Neural cell (in vitro differentiated cells): Measurements from ENCODE around the gene SLC35B2.

Source experiments
- CTCF ChIP-seq: fragments of 450-650 bp; IDR thresholded peaks from 2 replicates; pipeline ENCODE4 v1.5.1; 2014; ENCODE audit warnings: antibody characterized with exemption, mild to moderate bottlenecking, moderate library complexity; ENCODE audit not compliant: poor library complexity, severe bottlenecking
- EP300 ChIP-seq: fragments of 450-650 bp; conservative IDR thresholded peaks from 2 replicates; pipeline ENCODE4 v1.6.1; 2014; ENCODE audit warnings: antibody characterized with exemption, mild to moderate bottlenecking, moderate library complexity; ENCODE audit not compliant: poor library complexity, severe bottlenecking
- EZH2 ChIP-seq: fragments of 200-600, 300-800 bp; shearing (Covaris generic), sonication (generic); IDR thresholded peaks from 2 replicates; pipeline ENCODE4 v1.6.1; 2014; ENCODE audit warnings: antibody characterized with exemption, low read length, borderline replicate concordance, mild to moderate bottlenecking; ENCODE audit not compliant: insufficient read depth, poor library complexity, severe bottlenecking
- RAD21 ChIP-seq: fragments of 450-650 bp; conservative IDR thresholded peaks from 2 replicates; pipeline ENCODE4 v1.6.1; 2014; ENCODE audit warnings: antibody characterized with exemption, mild to moderate bottlenecking, moderate library complexity
- SMC3 ChIP-seq: fragments of 450-650 bp; conservative IDR thresholded peaks from 2 replicates; pipeline ENCODE4 v1.6.1; 2014; ENCODE audit warnings: antibody characterized with exemption, mild to moderate bottlenecking, moderate library complexity; ENCODE audit not compliant: poor library complexity

- TF ChIP-seq CTCF (peak; percentile 73), SMC3 (peak; percentile 73), RAD21 (peak; percentile 55), EZH2 (no peak), EP300 (no peak)
These were observed 47.2 kb upstream of the SLC35B2 start for GRCh38 chr6:44304282-44305199.
